Caco-2 (cell line): ENCODE results near the gene ADAMTS1. TPM values are rescaled to one million over a fixed set of nuclear protein-coding genes. Genes with fewer than 3 reads are reported as not detected.
"Not testable (repeated sequence)": the region's sequence is repeated elsewhere in the genome, so short reads cannot be mapped to it uniquely, and the experiment has no call there.

ENCODE experiments used
- BruUV-seq: library from RNA; stranded (reverse); fragments of 400-500 nt; replicated peaks from 2 replicates; lab custom pipeline; 2021; lab: Mats Ljungman, UMichigan
- CTCF ChIA-PET: fragments of 300-600 bp; sonication (Branson Sonifier 250); formaldehyde crosslinking; loops from one replicate; lab custom pipeline; 2022; ENCODE audit warnings: antibody characterized with exemption; lab: Charles Lee
- POLR2A ChIA-PET: fragments of 300-600 bp; sonication (Branson Sonifier 250); formaldehyde crosslinking; loops from one replicate; lab custom pipeline; 2022; ENCODE audit warnings: antibody characterized with exemption; lab: Charles Lee
- DNase-seq, 2 experiments: peaks; one replicate each; pipeline versions ENCODE4 v3.0.0 to v3.0.0-alpha.2; 2020 to 2022
- H3K27me3 ChIP-seq: replicated peaks from 2 replicates; pipeline ENCODE4 v1.6.0; 2011; ENCODE audit warnings: low read length; ENCODE audit not compliant: control insufficient read depth, insufficient read depth
- H3K36me3 ChIP-seq: 2 replicates; pipeline ENCODE4 v1.5.1; 2011; ENCODE audit warnings: low read length; ENCODE audit not compliant: control insufficient read depth, insufficient read depth
- H3K4me1 ChIP-seq: fragments of 250-450 bp; sonication (Bioruptor Pico); 2 replicates; pipeline ENCODE4 v1.5.1; 2020; ENCODE audit warnings: mild to moderate bottlenecking
- H3K4me3 ChIP-seq: 2 replicates; pipeline ENCODE4 v1.5.1; 2011; ENCODE audit warnings: low read depth, mild to moderate bottlenecking, control low read depth, low read length
- H3K9me3 ChIP-seq: fragments of 250-450 bp; sonication (Bioruptor Pico); 2 replicates; pipeline ENCODE4 v1.5.1; 2020; ENCODE audit warnings: mild to moderate bottlenecking, moderate library complexity
- H3K27ac Mint-ChIP-seq: one replicate; pipeline ENCODE4 v1.8.0; 2022; ENCODE audit warnings: mixed read lengths; ENCODE audit not compliant: unreplicated experiment
- H3K27me3 Mint-ChIP-seq: one replicate; pipeline ENCODE4 v1.8.0; 2022; ENCODE audit warnings: mixed read lengths; ENCODE audit not compliant: insufficient read depth, unreplicated experiment
- H3K36me3 Mint-ChIP-seq: one replicate; pipeline ENCODE4 v1.8.0; 2022; ENCODE audit warnings: mild to moderate bottlenecking, mixed read lengths; ENCODE audit not compliant: insufficient read depth, unreplicated experiment
- H3K4me1 Mint-ChIP-seq: one replicate; pipeline ENCODE4 v1.8.0; 2022; ENCODE audit warnings: low read depth, mixed read lengths; ENCODE audit not compliant: unreplicated experiment
- H3K4me3 Mint-ChIP-seq: one replicate; pipeline ENCODE4 v1.8.0; 2022; ENCODE audit warnings: mild to moderate bottlenecking, moderate library complexity, mixed read lengths; ENCODE audit not compliant: unreplicated experiment
- H3K9me3 Mint-ChIP-seq: one replicate; pipeline ENCODE4 v1.8.0; 2022; ENCODE audit warnings: mixed read lengths; ENCODE audit not compliant: unreplicated experiment
- CTCF ChIP-seq, 2 experiments: fragments of 200-600 bp in 1 of 2; IDR thresholded peaks; 1 replicate in 1 of 2; 2 replicates in 1 of 2; pipeline versions ENCODE4 v1.5.1 to v1.8.0; 2011 to 2022; ENCODE audit warnings: antibody characterized with exemption in 1 of 2, control low read depth in 1 of 2, inconsistent platforms in 1 of 2, low read depth in 1 of 2, low read length in 1 of 2, mild to moderate bottlenecking in 1 of 2, moderate library complexity in 1 of 2; ENCODE audit not compliant: insufficient read depth in 1 of 2, severe bottlenecking in 1 of 2, unreplicated experiment in 1 of 2
- intact Hi-C: fragments of 100-400 bp; cut with micrococcal nuclease; formaldehyde crosslinking; loops from one replicate; pipeline ENCODE4 v1.10.0; 2022; ENCODE audit not compliant: unreplicated experiment
- total RNA-seq: library from RNA; stranded (reverse); gene quantifications from 2 replicates; pipeline ENCODE4 v1.2.3, GENCODE V29; 2022

Gene ADAMTS1
- total RNA-seq, 1 experiment from 2014 or later: not detected

GRCh38 chr21:26874347-26874746 is 29.1 kb upstream of the ADAMTS1 start:
- Mint-ChIP-seq H3K27ac (no peak overlapping the region), H3K4me3 (no peak overlapping the region), H3K9me3 (peaks cover 10% of the 10 kb centered on the region), H3K4me1 (no peaks in the 10 kb centered on the region), H3K36me3 (no peaks in the 10 kb centered on the region), H3K27me3 (peaks cover 4% of the 10 kb centered on the region)
- no peak overlapping the region for H3K4me3 ChIP-seq
- H3K27me3 ChIP-seq: no peaks in the 10 kb centered on the region
- intact Hi-C loops: no loop called here
- no peak for DNase-seq
- POLR2A ChIA-PET: no interaction called here
- H3K36me3 ChIP-seq: no peaks in the 10 kb centered on the region
- H3K4me1 ChIP-seq: no peaks in the 10 kb centered on the region
- BruUV-seq: no TSS peak
- no peak for TF ChIP-seq CTCF (IDR thresholded peaks at IDR 0.05; ENCODE audit: insufficient read depth in 1 of 2, low read depth in 1 of 2, low read length in 1 of 2, severe bottlenecking in 1 of 2, unreplicated experiment in 1 of 2)
- H3K9me3 ChIP-seq: peaks cover 6% of the 10 kb centered on the region; the same call in 1 of the 2 replicates
- CTCF ChIA-PET: no interaction called here

- Histone ChIP-seq H3K4me3 (no peak overlapping the region), H3K4me1 (no peaks in the 10 kb centered on the region), H3K36me3 (no peaks in the 10 kb centered on the region), H3K9me3 (peaks cover 5% of the 10 kb centered on the region; the same call in 1 of the 2 replicates), H3K27me3 (no peaks in the 10 kb centered on the region)
- DNase-seq: no peak
- ChIA-PET CTCF (no interaction called here), POLR2A (no interaction called here)
- no peaks in the 10 kb centered on the region for H3K4me1 Mint-ChIP-seq
- intact Hi-C loops: no loop called here
- no peak for TF ChIP-seq CTCF (IDR thresholded peaks at IDR 0.05; ENCODE audit: insufficient read depth in 1 of 2, low read depth in 1 of 2, low read length in 1 of 2, severe bottlenecking in 1 of 2, unreplicated experiment in 1 of 2)
- H3K9me3 Mint-ChIP-seq: peaks cover 8% of the 10 kb centered on the region
- no peaks in the 10 kb centered on the region for H3K36me3 Mint-ChIP-seq
- H3K27me3 Mint-ChIP-seq: peaks cover 4% of the 10 kb centered on the region
- no peak overlapping the region for H3K27ac Mint-ChIP-seq
- H3K4me3 Mint-ChIP-seq: no peak overlapping the region
- no TSS peak for BruUV-seq
Observed at GRCh38 chr21:26865857-26866256, 20.6 kb upstream of the ADAMTS1 start.

DNA sequence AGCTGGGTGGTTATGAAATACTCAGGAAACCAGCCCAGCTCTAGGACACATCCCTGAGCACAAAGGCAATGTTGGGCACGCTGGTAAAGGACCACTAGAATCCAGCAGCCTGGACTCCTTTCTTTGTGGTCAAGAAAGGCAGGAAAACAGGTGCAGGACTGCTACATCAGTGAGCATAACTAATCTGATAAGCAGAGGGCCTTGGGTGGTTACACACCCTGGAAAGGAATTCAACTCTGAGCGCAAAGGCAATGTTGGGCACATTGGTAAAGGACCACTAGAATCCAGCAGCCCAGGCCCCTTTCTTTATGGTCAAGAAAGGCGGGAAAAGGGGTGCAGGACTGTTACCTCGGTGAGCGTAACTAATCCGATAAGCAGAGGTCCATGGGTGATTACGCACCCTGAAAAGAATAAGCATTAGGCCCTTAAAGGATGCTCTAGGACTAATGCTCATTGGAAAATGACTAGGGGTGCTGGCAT is 11.7 kb upstream of the ADAMTS1 start:
- CTCF ChIA-PET, DNase-seq, H3K36me3 Mint-ChIP-seq, H3K27ac Mint-ChIP-seq, H3K27me3 Mint-ChIP-seq, H3K4me3 Mint-ChIP-seq, BruUV-seq, H3K27me3 ChIP-seq, H3K36me3 ChIP-seq, H3K9me3 Mint-ChIP-seq, H3K4me1 Mint-ChIP-seq, H3K4me1 ChIP-seq, POLR2A ChIA-PET, H3K4me3 ChIP-seq, H3K9me3 ChIP-seq: not testable (repeated sequence)
- intact Hi-C loops: loop anchor here (10.0 kb wide), 1 partner anchor 508 kb away; no protein-coding TSS in a partner anchor

DNA sequence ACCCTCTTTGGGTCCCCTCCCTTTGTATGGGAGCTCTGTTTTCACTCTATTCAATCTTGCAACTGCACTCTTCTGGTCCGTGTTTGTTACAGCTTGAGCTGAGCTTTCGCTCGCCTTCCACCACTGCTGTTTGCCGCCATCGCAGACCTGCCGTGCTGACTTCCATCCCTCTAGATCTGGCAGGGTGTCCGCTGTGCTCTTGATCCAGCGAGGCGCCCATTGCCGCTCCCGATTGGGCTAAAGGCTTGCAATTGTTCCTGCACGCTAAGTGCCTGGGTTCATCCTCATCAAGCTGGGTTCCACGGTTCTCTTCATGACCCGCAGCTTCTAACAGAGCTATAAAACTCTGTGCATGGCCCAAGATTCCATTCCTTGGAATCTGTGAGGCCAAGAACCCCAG is 9.5 kb upstream of the ADAMTS1 start:
- H3K4me3 ChIP-seq, POLR2A ChIA-PET, H3K9me3 Mint-ChIP-seq, H3K4me1 ChIP-seq, H3K27ac Mint-ChIP-seq, H3K4me3 Mint-ChIP-seq, H3K36me3 Mint-ChIP-seq, DNase-seq, H3K36me3 ChIP-seq, CTCF ChIA-PET, H3K4me1 Mint-ChIP-seq, H3K27me3 ChIP-seq, H3K9me3 ChIP-seq, H3K27me3 Mint-ChIP-seq, BruUV-seq: not testable (repeated sequence)
- intact Hi-C loops: loop anchor here (5.0 to 10.0 kb wide), 2 partner anchors 108 to 510 kb away; no protein-coding TSS in a partner anchor
